Hepatocyte (in vitro differentiated cells): ENCODE results near the gene PMPCB.

Source experiments
- EZH2 ChIP-seq: fragments of 200-600 bp; sonication (generic); IDR thresholded peaks from 2 replicates; pipeline ENCODE4 v1.6.1; 2016; ENCODE audit warnings: antibody characterized with exemption, mild to moderate bottlenecking, borderline replicate concordance
- EZH2phosphoT487 ChIP-seq: fragments of 200-600 bp; sonication (generic); IDR thresholded peaks from one replicate; pipeline ENCODE4 v1.6.1; 2018; ENCODE audit warnings: antibody characterized with exemption, mild to moderate bottlenecking, low read depth, moderate library complexity; ENCODE audit not compliant: unreplicated experiment, severe bottlenecking
- TF ChIP-seq, protein P1 (sequence below): fragments of 200-600 bp; sonication (generic); IDR thresholded peaks from 2 replicates; pipeline ENCODE4 v1.5.1; 2016; ENCODE audit warnings: antibody characterized with exemption, mild to moderate bottlenecking; ENCODE audit not compliant: poor library complexity

- TF ChIP-seq, protein P1, sequence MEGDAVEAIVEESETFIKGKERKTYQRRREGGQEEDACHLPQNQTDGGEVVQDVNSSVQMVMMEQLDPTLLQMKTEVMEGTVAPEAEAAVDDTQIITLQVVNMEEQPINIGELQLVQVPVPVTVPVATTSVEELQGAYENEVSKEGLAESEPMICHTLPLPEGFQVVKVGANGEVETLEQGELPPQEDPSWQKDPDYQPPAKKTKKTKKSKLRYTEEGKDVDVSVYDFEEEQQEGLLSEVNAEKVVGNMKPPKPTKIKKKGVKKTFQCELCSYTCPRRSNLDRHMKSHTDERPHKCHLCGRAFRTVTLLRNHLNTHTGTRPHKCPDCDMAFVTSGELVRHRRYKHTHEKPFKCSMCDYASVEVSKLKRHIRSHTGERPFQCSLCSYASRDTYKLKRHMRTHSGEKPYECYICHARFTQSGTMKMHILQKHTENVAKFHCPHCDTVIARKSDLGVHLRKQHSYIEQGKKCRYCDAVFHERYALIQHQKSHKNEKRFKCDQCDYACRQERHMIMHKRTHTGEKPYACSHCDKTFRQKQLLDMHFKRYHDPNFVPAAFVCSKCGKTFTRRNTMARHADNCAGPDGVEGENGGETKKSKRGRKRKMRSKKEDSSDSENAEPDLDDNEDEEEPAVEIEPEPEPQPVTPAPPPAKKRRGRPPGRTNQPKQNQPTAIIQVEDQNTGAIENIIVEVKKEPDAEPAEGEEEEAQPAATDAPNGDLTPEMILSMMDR, result no peak
- TF ChIP-seq EZH2 (no peak), EZH2phosphoT487 (no peak)
Measured at GRCh38 chr7:103325744-103326143, 28.5 kb downstream of the PMPCB start.
